Measurements from ENCODE around the gene OR2L3. TPM values are rescaled to one million over a fixed set of nuclear protein-coding genes. Genes with fewer than 3 reads are reported as not detected.

Gene OR2L3
- total and polyA plus RNA-seq, 2 of the 4 experiments (the other 2 are of a cell fraction): not detected

DNA sequence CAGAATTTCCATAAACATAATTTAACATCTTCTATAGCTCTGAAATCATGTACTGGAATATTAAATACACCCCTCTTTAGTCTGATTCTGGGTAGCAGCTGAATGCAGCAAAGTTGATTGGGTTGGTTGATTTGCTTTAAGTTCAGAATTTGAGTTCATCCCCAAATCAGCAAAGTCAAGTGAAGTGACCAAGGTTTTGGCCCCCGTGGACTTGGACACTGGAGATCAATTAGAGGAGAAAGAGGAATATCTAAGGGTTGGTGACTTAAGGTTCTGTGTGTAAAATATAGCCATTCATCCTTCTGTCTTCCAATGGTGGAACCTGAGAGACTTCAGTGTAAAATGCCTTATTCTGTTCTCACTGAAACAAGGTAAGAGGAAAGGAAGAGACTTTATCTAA is 48.2 kb downstream of the OR2L3 start, which contains the start of gene OR2L13:
Gene OR2L13 (plus strand): TSS at position 301 of the 400 bp plus-strand sequence. CDS start 4,192 bp downstream, outside the sequence.
- intact Hi-C loops (cut with micrococcal nuclease): no loop called here
- no peak within 1 kb of the TSS for H3K9ac ChIP-seq (ENCODE audit: low read depth, low read length)
- no peaks in the 10 kb centered on the region for H3K9me1 ChIP-seq (ENCODE audit: insufficient read depth, low read length)
- no peak within 1 kb of the TSS for H3K23ac ChIP-seq (ENCODE audit: low read depth, low read length)
- H2BK20ac ChIP-seq (ENCODE audit: low read depth, low read length): no peak within 1 kb of the TSS
- ChIA-PET POLR2A (ENCODE audit: unreplicated experiment) (no interaction called here), CTCF (no interaction called here)
- H4K8ac ChIP-seq (ENCODE audit: low read depth in 2 of 2, low read length in 2 of 2): no peak within 1 kb of the TSS
- H3K36me3 ChIP-seq (ENCODE audit: control insufficient read depth, insufficient read depth, low read length): no peaks in the 10 kb centered on the region
- no peak within 1 kb of the TSS for H4K5ac ChIP-seq (ENCODE audit: low read depth, low read length)
- H2BK120ac ChIP-seq (ENCODE audit: low read depth, low read length): no peak within 1 kb of the TSS
- H3K18ac ChIP-seq (ENCODE audit: low read depth, low read length): no peak within 1 kb of the TSS
- WGBS, 2 experiments (ENCODE audit: extremely low coverage in 2 of 2, insufficient read length in 1 of 2): no CpG with 5 or more reads among the region's 1 CpG
- no peaks in the 10 kb centered on the region for H3K79me1 ChIP-seq (ENCODE audit: low read depth in 1 of 2, low read length in 2 of 2)
- dilution Hi-C loops (cut with HindIII; ENCODE audit: low sequenced_read_pairs, unreplicated experiment): no loop called here
- no peak within 1 kb of the TSS for H2BK15ac ChIP-seq (ENCODE audit: low read depth, low read length)
- no peak within 1 kb of the TSS for H2AK5ac ChIP-seq (ENCODE audit: low read depth, low read length)
- ATAC-seq (ENCODE audit: low read depth) (no peak), DNase-seq (no peak)
- no peak for TF ChIP-seq SMC3 (IDR thresholded peaks at IDR 0.05; ENCODE audit: low read depth, low read length)
- TF ChIP-seq CHD1 (IDR thresholded peaks at IDR 0.05; ENCODE audit: low read depth, low read length): no peak
- TF ChIP-seq RAD21 (IDR thresholded peaks at IDR 0.05; ENCODE audit: low read length): no peak
- no peak for TF ChIP-seq CTCF (conservative IDR thresholded peaks at IDR 0.05; ENCODE audit: low read depth, low read length)
- no peak for TF ChIP-seq FOS (IDR thresholded peaks at IDR 0.05; ENCODE audit: low read depth, low read length)
- no peak for TF ChIP-seq POLR2A (IDR thresholded peaks at IDR 0.05; ENCODE audit: low read depth, low read length)
- TF ChIP-seq, protein P1, sequence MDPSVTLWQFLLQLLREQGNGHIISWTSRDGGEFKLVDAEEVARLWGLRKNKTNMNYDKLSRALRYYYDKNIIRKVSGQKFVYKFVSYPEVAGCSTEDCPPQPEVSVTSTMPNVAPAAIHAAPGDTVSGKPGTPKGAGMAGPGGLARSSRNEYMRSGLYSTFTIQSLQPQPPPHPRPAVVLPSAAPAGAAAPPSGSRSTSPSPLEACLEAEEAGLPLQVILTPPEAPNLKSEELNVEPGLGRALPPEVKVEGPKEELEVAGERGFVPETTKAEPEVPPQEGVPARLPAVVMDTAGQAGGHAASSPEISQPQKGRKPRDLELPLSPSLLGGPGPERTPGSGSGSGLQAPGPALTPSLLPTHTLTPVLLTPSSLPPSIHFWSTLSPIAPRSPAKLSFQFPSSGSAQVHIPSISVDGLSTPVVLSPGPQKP (IDR thresholded peaks at IDR 0.05; ENCODE audit: borderline replicate concordance, low read depth, low read length): no peak
- no peak for TF ChIP-seq MXI1 (IDR thresholded peaks at IDR 0.05; ENCODE audit: borderline replicate concordance, low read depth, low read length)
- no peak for TF ChIP-seq RFX5 (IDR thresholded peaks at IDR 0.05; ENCODE audit: low read depth, low read length)
- peaks cover 12% of the 10 kb centered on the region for H3K9me3 ChIP-seq (ENCODE audit: control insufficient read depth, insufficient read depth, low read length)
- no peaks in the 10 kb centered on the region for H4K20me1 ChIP-seq (ENCODE audit: insufficient read depth, low read length)
- no peak within 1 kb of the TSS for H2AK9ac ChIP-seq (replicated peaks; ENCODE audit: low read depth, low read length, poor library complexity)
- H2BK5ac ChIP-seq (ENCODE audit: low read depth, low read length, poor library complexity, severe bottlenecking): no peak within 1 kb of the TSS
- H3K27ac ChIP-seq (ENCODE audit: insufficient read depth, low read length): no peak within 1 kb of the TSS
- H3K4me3 ChIP-seq (ENCODE audit: insufficient read depth, low read depth, low read length): no peak within 1 kb of the TSS
- no peak within 1 kb of the TSS for H3K4me2 ChIP-seq (ENCODE audit: low read depth, low read length)
- H2AFZ ChIP-seq (replicated peaks; ENCODE audit: low read length, poor library complexity): no peak within 1 kb of the TSS
- in situ Hi-C loops (cut with MboI; ENCODE audit: low sequenced_read_pairs): no loop called here
- no peak within 1 kb of the TSS for H3K4ac ChIP-seq (ENCODE audit: low read depth, low read length)
- BruUV-seq (replicated peaks): no TSS peak
- H3K4me1 ChIP-seq (ENCODE audit: control insufficient read depth, insufficient read depth, low read length): no peaks in the 10 kb centered on the region
- H3K14ac ChIP-seq (replicated peaks; ENCODE audit: low read depth, low read length): no peak within 1 kb of the TSS
- no peaks in the 10 kb centered on the region for H3K27me3 ChIP-seq (ENCODE audit: control insufficient read depth, insufficient read depth, low read length)
- no peak within 1 kb of the TSS for H4K91ac ChIP-seq (ENCODE audit: insufficient read depth, low read depth, low read length)
- no peak within 1 kb of the TSS for H3K56ac ChIP-seq (ENCODE audit: extremely low read depth, insufficient read depth, low read length)

Measured in IMR-90 (cell line).